Colonic mucosa (tissue), 4 donors: ENCODE measurements around the gene STRN4. TPM values are rescaled to one million over a fixed set of nuclear protein-coding genes. Genes with fewer than 3 reads are reported as not detected.
A peak's percentile ranks its signal among the peaks of the same experiment; 100 is the strongest.

Experiments used
- DNase-seq: peaks from one replicate; pipeline ENCODE4 v3.0.0-alpha.2; 2020
- H3K27ac ChIP-seq: fragments of 200-600 bp; one replicate; pipeline ENCODE4 v1.8.0; 2021
- H3K27me3 ChIP-seq: fragments of 200-600 bp; one replicate; pipeline ENCODE4 v1.8.0; 2021
- H3K36me3 ChIP-seq: fragments of 200-600 bp; one replicate; pipeline ENCODE4 v1.8.0; 2021
- H3K4me1 ChIP-seq: fragments of 200-600 bp; one replicate; pipeline ENCODE4 v1.8.0; 2021; ENCODE audit warnings: mild to moderate bottlenecking
- H3K4me3 ChIP-seq: fragments of 200-600 bp; one replicate; pipeline ENCODE4 v1.8.0; 2021
- H3K9ac ChIP-seq, 2 donors: one replicate each; pipeline ENCODE4 v1.7.0; 2013; ENCODE audit warnings: control low read depth in 2 of 2, low read depth in 2 of 2, low read length in 2 of 2
- H3K9me3 ChIP-seq: fragments of 200-600 bp; one replicate; pipeline ENCODE4 v1.8.0; 2021
- CTCF ChIP-seq: fragments of 200-600 bp; IDR thresholded peaks from one replicate; pipeline ENCODE4 v1.8.0; 2022; ENCODE audit warnings: antibody characterized with exemption, mild to moderate bottlenecking
- intact Hi-C: fragments of 100-400 bp; cut with DNase I; formaldehyde crosslinking; loops from one replicate; pipeline ENCODE4 v1.14.1; 2022
- total RNA-seq, 2 donors: library from RNA; stranded (reverse); fragmentation: NEBNext Ultra II Directional in 1 of 2; extraction: Animal tissue kit (Norgen Biotek cat#: 25700) in 1 of 2; gene quantifications; one replicate each; pipeline ENCODE4 v1.2.1, GENCODE V29; 2021
- donor health status: healthy.
- donor health status: DM: no; HTN: no; CAD: no.
- donor health status: DM: no; HTN: no; CAD: no.

The STRN4 gene
- total RNA-seq, 2 donors from 2014 or later, result 56.5 to 90.0 TPM

GRCh38 chr19:46704379-46705076, 41.7 kb downstream of the STRN4 start:
- Histone ChIP-seq H3K27me3 (no peaks in the 10 kb centered on the region), H3K27ac (no peak overlapping the region), H3K36me3 (peaks cover 20% of the 10 kb centered on the region), H3K9me3 (no peaks in the 10 kb centered on the region), H3K4me3 (no peak overlapping the region), H3K9ac (no peak overlapping the region), H3K4me1 (no peaks in the 10 kb centered on the region)
- intact Hi-C loops, result no loop called here
- DNase-seq, result peak; percentile 88
- peak; percentile 93 for TF ChIP-seq CTCF

- H3K36me3 ChIP-seq, result peaks cover 25% of the 10 kb centered on the region
- H3K9me3 ChIP-seq, result no peaks in the 10 kb centered on the region
- H3K4me3 ChIP-seq, result no peak overlapping the region
- no peaks in the 10 kb centered on the region for H3K27me3 ChIP-seq
- TF ChIP-seq CTCF, result no peak
- DNase-seq, result no peak
- H3K9ac ChIP-seq, result no peak overlapping the region
- H3K4me1 ChIP-seq, result no peaks in the 10 kb centered on the region
- intact Hi-C loops, result no loop called here
- no peak overlapping the region for H3K27ac ChIP-seq
Measured at GRCh38 chr19:46700704-46701103, 45.5 kb downstream of the STRN4 start.

- Histone ChIP-seq H3K4me1 (no peaks in the 10 kb centered on the region), H3K4me3 (no peak overlapping the region), H3K27ac (no peak overlapping the region), H3K27me3 (no peaks in the 10 kb centered on the region), H3K36me3 (peaks cover 40% of the 10 kb centered on the region), H3K9me3 (no peaks in the 10 kb centered on the region), H3K9ac (no peak overlapping the region)
- TF ChIP-seq CTCF, result no peak
- intact Hi-C loops, result no loop called here
- no peak for DNase-seq
Measured at GRCh38 chr19:46698395-46699321, 47.6 kb downstream of the STRN4 start.

GRCh38 chr19:46697204-46697960, 48.9 kb downstream of the STRN4 start:
- peaks cover 41% of the 10 kb centered on the region for H3K36me3 ChIP-seq
- DNase-seq, result peak; percentile 97
- no peaks in the 10 kb centered on the region for H3K9me3 ChIP-seq
- no peaks in the 10 kb centered on the region for H3K4me1 ChIP-seq
- no peak overlapping the region for H3K4me3 ChIP-seq
- H3K27ac ChIP-seq, result no peak overlapping the region
- no peaks in the 10 kb centered on the region for H3K27me3 ChIP-seq
- intact Hi-C loops, result no loop called here
- TF ChIP-seq CTCF, result no peak
- peak overlapping the region in 1 of 2 donors; percentile 34 for H3K9ac ChIP-seq

- Histone ChIP-seq H3K4me1 (no peaks in the 10 kb centered on the region), H3K27ac (no peak overlapping the region), H3K4me3 (no peak overlapping the region), H3K9me3 (no peaks in the 10 kb centered on the region), H3K27me3 (no peaks in the 10 kb centered on the region), H3K36me3 (peaks cover 39% of the 10 kb centered on the region), H3K9ac (no peak overlapping the region)
- TF ChIP-seq CTCF, result no peak
- DNase-seq, result no peak
- intact Hi-C loops, result no loop called here
Measured at GRCh38 chr19:46696866-46697203, 49.4 kb downstream of the STRN4 start.
